ENCODE measurements around the gene SEC61A1. TPM values are rescaled to one million over a fixed set of nuclear protein-coding genes. Genes with fewer than 3 reads are reported as not detected.

The SEC61A1 gene
- total RNA-seq, 1 donor from 2014 or later: 203 TPM

GRCh38 chr3:128077665-128078064, 25.4 kb downstream of the SEC61A1 start:
- DNase-seq (ENCODE audit: low spot score): no peak

GRCh38 chr3:128078322-128078721, 26.1 kb downstream of the SEC61A1 start:
- no peak for DNase-seq (ENCODE audit: low spot score)

DNA sequence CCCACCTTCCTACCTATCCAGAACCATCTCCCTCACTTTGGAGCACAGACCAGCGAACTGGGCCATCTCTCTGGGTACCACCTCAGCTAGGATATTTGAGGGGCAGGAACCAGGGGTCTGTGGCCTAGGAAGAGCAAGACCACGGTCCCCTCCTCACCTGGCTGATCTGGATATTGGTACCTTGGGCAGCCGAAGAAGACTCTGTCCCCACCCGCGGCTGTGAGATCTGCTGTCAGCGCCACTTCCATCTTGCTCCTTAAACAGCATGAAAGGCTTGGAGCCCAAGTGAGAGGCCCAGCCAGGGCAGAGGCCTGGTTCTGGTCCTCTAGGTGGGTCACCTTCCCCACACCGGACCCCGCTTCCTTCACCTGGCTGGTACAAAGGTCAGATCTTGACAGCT, 26.6 kb downstream of the SEC61A1 start:
- DNase-seq (ENCODE audit: low spot score): no peak

- DNase-seq (ENCODE audit: low spot score): no peak
These were observed 27.6 kb downstream of the SEC61A1 start for GRCh38 chr3:128079823-128080222.

- no peak for DNase-seq (ENCODE audit: low spot score)
These were observed 28.3 kb downstream of the SEC61A1 start for GRCh38 chr3:128080323-128081080.

- DNase-seq (ENCODE audit: low spot score): no peak
These were observed 29.0 kb downstream of the SEC61A1 start for GRCh38 chr3:128081226-128081625.

- DNase-seq (ENCODE audit: low spot score): no peak
These were observed 29.6 kb downstream of the SEC61A1 start for GRCh38 chr3:128081846-128082245.

DNA sequence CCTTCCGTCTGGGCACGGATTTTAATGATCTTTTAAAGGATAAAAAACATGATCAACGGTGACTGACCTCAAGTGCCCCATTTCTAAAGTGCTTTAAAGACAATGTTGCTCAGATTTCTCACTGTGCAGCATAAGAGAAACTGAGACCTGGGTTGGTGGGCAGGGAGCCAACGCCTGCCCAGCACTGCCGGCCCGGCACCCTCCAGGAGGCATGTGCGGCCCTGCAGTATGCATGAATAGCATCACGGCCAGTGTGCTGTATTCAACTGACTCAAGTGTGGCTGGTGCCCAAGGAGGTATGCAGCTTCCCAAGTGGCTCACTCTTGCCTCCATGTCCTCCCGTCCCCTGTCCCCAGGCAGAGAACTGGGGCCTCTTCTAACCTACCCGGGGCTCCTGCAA, 30.3 kb downstream of the SEC61A1 start:
- DNase-seq (ENCODE audit: low spot score): no peak

- DNase-seq (ENCODE audit: low spot score): no peak
These were observed 31.2 kb downstream of the SEC61A1 start for GRCh38 chr3:128083396-128083795.

DNA sequence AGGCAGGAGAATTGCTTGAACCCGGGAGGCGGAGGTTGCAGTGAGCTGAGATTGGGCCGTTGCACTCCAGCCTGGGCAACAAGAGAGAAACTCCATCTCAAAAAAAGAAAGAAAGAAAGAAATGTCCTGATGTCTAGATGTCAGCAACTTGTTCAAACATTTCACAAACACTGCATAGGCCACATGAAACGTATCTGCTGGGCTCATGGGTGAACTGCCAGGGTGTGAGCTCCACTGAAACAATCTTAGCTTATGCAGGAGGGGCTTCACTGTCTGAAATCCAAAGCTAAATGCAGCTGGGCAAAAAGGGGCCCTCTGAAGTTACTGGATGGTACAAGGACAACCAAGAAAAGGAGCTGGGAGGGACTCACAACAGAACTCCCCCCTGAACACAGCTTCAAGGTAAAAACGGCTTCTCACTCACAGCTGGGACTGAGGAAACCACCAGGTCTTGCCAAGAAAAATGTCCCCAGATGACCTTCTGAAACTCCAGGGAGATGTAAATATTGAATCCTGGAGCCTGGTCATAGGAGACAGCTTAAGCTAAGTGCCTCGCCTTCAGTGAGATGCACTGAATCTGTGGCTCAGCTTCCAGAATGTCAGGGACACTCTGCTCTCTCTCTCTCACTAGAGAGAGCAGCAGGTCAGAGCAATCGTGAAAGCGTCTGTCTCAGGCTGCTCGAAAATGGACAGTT, 31.9 kb downstream of the SEC61A1 start:
- no peak for DNase-seq (ENCODE audit: low spot score)

DNA sequence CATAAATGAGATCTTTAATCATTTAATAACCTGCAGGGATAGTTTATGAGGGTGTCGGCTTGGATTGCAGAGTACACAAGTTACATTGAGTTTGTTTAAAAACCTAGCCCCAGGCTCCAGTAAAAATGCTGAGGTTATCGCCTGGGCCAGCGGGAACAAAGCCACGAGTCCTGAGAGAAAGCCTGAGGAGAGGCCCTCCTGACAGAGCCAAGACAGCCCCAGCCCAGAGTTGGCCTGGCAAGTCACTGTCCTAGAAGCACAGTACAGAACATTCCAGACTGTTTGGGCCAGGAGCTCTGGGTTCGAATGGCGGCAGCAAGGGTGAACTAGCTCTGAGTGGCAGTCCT, 32.4 kb downstream of the SEC61A1 start:
- DNase-seq (ENCODE audit: low spot score): no peak

DNA sequence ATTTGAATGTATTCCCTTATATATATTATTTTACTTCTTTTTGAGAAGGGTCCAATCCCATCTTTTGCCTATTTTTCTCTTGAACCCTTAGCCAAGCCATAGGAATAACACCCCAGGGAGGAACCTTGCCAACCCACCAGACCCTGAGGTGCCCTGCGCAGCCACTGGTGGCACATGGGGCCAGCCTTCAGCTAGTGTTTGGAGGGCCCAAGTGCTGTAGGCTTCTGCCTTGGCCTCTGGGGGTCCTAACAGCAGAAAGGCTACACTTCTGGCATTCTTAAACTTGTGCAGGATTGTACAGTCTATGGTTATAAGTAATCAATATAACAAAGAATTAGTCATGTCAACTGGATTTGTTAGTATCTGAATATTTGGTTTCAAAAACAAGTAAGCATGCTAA, 36.9 kb downstream of the SEC61A1 start:
- DNase-seq (ENCODE audit: low spot score): no peak

GRCh38 chr3:128091586-128091985, 39.3 kb downstream of the SEC61A1 start:
- DNase-seq (ENCODE audit: low spot score): no peak

DNA sequence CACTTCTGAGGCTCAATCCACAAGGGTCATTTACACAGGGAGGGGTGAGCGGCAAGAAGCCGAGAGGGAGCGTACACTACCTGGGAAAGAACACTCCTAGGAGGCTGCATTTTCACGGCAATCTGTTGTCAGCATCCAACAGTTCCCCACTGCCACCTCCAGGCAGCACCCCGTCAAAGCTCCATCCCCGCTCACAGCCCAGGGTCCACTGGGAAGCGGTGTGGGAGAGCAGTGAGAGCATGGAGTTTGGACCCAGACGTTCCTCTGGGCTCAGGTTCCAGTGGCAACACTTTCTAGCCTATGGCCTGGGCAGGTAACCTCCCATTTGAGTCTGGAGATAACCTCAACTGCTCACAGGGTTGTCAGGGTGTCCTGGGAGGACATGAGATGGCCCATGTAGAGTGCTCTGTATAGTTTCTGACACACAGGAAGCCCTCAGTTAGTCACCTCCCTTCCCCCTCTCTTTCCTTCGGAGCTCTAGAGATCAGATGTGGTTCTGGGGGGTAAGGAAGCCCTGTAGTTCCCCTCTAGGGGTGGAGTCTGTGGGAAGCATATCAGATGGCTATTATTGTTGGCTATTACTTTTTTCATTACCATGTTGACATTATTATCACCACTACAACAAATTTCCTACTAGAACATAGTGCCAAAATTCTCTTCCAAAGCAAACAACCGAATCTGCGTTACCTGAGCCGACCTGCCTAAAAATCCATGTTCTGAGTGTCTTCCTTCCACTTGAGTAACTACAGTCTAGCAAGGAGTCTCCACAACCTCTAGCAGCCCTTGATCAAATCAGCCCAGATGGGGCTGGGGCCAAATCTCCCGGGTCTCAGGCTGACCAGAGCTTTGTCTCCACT, 42.3 kb downstream of the SEC61A1 start:
- DNase-seq (ENCODE audit: low spot score): no peak

GRCh38 chr3:128095222-128095703, 43.0 kb downstream of the SEC61A1 start:
- peak; percentile 84 for DNase-seq (ENCODE audit: low spot score)

DNA sequence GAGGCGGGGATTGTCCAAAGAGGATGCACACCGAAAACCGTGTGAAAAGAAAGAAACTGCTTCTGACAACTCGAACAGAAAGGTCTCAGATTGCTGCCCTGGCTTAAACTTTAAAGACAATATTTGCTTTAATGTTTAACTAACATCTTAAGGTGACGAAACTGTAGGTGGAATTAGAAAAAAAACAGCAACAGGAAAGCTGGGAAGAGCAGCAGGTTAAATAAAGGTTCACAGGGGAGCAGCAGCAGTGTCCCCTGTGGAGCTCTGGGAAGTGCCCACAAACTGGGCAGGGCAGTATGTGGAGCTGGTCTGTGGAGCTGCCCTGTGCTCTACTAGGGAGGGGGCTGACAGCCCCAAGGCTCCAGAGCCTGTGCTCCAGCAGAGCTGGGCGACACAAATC, 46.0 kb downstream of the SEC61A1 start:
- no peak for DNase-seq (ENCODE audit: low spot score)

- no peak for DNase-seq (ENCODE audit: low spot score)
These were observed 47.9 kb downstream of the SEC61A1 start for GRCh38 chr3:128100161-128100560.

DNA sequence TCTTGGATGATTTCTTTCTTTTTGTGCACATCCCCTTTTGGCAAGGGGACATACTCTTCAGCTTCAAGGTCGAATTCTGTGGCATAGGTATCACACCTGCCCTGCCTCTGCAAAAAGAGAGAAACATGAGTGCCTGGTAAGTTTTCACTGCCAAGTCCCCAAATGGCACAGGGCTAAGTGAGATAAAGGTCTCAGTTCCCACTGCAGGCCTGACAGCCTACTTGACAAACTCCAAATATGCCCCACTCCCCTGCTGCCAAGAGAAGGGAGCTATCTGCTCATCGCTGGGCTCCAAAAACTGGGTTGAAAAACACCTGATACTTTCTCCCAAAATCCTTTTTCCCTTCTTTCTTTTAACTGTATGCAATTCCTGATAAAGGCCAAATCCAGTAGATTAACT, 48.4 kb downstream of the SEC61A1 start:
- no peak for DNase-seq (ENCODE audit: low spot score)

GRCh38 chr3:128103136-128103676, 51.0 kb downstream of the SEC61A1 start:
- DNase-seq (ENCODE audit: low spot score): no peak

DNA sequence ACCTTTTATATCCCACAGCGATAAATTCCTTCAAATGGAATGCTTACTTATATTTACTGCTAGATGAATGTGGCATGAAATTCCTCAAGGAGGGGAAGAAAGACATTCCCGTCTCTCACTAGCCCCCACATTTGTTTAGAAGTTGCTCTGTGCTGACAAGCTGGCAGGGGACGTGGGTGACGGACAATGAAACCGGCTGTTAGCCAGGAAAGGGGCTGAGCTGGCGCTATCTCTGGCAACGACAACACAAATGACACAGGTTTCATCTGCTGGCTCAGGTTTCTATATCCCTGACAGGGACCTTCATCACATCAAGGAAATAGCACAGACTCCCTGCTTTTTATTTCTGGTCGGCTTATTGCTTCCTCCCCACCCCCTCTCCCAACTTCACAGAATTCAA, 55.6 kb downstream of the SEC61A1 start:
- DNase-seq (ENCODE audit: low spot score): no peak

DNA sequence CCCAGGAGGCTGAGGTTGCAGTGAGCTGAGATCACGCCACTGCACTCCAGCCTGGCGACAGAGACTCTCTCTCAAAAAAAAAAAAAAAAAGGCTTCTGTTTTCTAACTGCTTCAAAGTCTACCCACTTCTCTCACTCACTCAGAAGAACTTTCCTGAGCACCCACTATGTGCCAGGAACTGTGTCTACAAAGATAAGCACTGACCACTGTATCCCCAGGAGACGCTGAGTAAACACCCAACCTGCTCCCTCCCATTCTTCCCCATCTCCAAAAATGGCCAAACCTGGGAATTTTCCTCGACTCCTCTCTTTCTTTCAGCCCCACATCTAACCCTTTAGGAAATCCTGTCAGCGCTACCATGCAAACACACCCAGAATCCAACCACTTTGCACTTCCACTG, 58.9 kb downstream of the SEC61A1 start:
- DNase-seq (ENCODE audit: low spot score): no peak

DNA sequence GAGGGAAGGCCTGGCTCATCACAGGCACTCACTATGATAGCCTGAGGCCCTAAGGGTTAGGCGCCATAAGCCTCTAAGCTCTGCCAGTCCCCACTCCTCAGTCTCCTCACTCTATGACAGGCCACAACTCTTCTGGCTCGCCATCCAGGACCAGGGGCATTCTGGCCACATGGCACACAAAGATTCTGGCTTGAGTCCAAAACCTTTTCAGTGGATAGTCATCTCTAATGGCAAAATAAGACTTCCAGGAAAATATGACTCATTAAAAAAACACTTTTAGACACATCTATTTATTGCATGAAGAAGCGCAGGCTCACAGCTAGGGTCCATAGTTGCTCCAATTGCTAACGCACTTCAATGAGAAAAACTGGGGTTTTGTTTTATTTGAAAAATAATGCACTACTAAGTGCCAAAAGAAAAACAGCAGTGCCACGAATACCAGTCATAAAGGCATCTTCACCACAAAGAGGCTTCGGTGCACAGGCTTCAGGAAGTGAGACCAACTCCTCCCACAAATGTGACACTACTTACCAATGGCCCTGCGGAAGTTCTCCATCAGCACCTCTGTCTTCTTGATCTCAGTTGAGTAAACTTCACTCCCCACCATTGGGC, 60.2 kb downstream of the SEC61A1 start:
- DNase-seq (ENCODE audit: low spot score): no peak
